ENCODE results near the gene NBDY. TPM values are rescaled to one million over a fixed set of nuclear protein-coding genes. Genes with fewer than 3 reads are reported as not detected.

The NBDY gene
- total and polyA plus RNA-seq, 2 of the 4 experiments (the other 2 are of a cell fraction) = 3.2 to 61.5 TPM

DNA sequence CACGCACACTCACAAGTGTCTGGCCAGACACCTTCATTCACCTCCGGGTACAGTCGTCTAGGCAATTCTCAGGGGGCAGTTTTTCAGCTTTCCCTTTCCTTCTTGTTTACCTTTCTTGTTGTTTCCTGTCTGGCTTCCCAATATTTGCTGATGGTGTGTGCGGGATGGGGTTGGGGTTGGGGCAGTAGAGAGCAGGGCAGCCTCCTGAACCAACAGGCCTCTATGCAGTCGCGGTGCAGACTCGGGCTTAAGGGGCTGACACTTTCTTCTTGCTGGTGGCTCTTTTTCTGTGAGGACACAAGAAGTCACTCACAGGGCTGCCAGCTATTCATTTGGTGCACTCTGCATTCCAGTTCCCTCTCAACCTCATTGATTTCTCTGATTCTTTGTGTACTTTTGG lies 56.4 kb downstream of the NBDY start:
- no peak overlapping the region for H3K14ac ChIP-seq (replicated peaks; ENCODE audit: low read depth, low read length)
- no peak overlapping the region for H4K5ac ChIP-seq (ENCODE audit: low read depth, low read length)
- H2AK9ac ChIP-seq (replicated peaks; ENCODE audit: low read depth, low read length, poor library complexity) = no peak overlapping the region
- H3K36me3 ChIP-seq (ENCODE audit: control insufficient read depth, insufficient read depth, low read length) = peaks cover 6% of the 10 kb centered on the region; the same call in 1 of the 2 replicates
- in situ Hi-C loops (cut with MboI; ENCODE audit: low sequenced_read_pairs) = no loop called here
- no peaks in the 10 kb centered on the region for H3K9me3 ChIP-seq (ENCODE audit: control insufficient read depth, insufficient read depth, low read length)
- no peak overlapping the region for H3K9ac ChIP-seq (ENCODE audit: low read depth, low read length)
- H4K91ac ChIP-seq (ENCODE audit: insufficient read depth, low read depth, low read length) = no peak overlapping the region
- TF ChIP-seq NFE2L2 (IDR thresholded peaks at IDR 0.05; ENCODE audit: low read depth, low read length) (no peak), MAFK (IDR thresholded peaks at IDR 0.05; ENCODE audit: low read depth, low read length) (no peak), POLR2A (IDR thresholded peaks at IDR 0.05; ENCODE audit: low read depth, low read length) (no peak), RAD21 (IDR thresholded peaks at IDR 0.05; ENCODE audit: low read length) (no peak)
- TF ChIP-seq, protein P1, sequence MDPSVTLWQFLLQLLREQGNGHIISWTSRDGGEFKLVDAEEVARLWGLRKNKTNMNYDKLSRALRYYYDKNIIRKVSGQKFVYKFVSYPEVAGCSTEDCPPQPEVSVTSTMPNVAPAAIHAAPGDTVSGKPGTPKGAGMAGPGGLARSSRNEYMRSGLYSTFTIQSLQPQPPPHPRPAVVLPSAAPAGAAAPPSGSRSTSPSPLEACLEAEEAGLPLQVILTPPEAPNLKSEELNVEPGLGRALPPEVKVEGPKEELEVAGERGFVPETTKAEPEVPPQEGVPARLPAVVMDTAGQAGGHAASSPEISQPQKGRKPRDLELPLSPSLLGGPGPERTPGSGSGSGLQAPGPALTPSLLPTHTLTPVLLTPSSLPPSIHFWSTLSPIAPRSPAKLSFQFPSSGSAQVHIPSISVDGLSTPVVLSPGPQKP (IDR thresholded peaks at IDR 0.05; ENCODE audit: borderline replicate concordance, low read depth, low read length) = no peak
- TF ChIP-seq, protein P2, sequence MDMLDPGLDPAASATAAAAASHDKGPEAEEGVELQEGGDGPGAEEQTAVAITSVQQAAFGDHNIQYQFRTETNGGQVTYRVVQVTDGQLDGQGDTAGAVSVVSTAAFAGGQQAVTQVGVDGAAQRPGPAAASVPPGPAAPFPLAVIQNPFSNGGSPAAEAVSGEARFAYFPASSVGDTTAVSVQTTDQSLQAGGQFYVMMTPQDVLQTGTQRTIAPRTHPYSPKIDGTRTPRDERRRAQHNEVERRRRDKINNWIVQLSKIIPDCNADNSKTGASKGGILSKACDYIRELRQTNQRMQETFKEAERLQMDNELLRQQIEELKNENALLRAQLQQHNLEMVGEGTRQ (IDR thresholded peaks at IDR 0.05; ENCODE audit: low read depth, low read length) = no peak
- H3K4me3 ChIP-seq (ENCODE audit: insufficient read depth, low read depth, low read length) = no peak overlapping the region
- H3K9me1 ChIP-seq (ENCODE audit: insufficient read depth, low read length) = no peaks in the 10 kb centered on the region; the same call in 1 of the 2 replicates
- WGBS, 2 experiments (ENCODE audit: extremely low coverage in 2 of 2, insufficient read length in 1 of 2) = no CpG with 5 or more reads among the region's 7 CpGs
- H3K18ac ChIP-seq (ENCODE audit: low read depth, low read length) = no peak overlapping the region
- H3K4ac ChIP-seq (ENCODE audit: low read depth, low read length) = no peak overlapping the region
- intact Hi-C loops (cut with micrococcal nuclease) = no loop called here
- no peak overlapping the region for H2AFZ ChIP-seq (replicated peaks; ENCODE audit: low read length, poor library complexity)
- H2BK15ac ChIP-seq (ENCODE audit: low read depth, low read length) = no peak overlapping the region
- no peak for DNase-seq
- no peak overlapping the region for H2AK5ac ChIP-seq (ENCODE audit: low read depth, low read length)
- H3K27me3 ChIP-seq (ENCODE audit: control insufficient read depth, insufficient read depth, low read length) = no peaks in the 10 kb centered on the region
- dilution Hi-C loops (cut with HindIII; ENCODE audit: low sequenced_read_pairs, unreplicated experiment) = no loop called here
- ATAC-seq (ENCODE audit: low read depth) = no peak
- no peaks in the 10 kb centered on the region for H3K4me1 ChIP-seq (ENCODE audit: control insufficient read depth, insufficient read depth, low read length)
- H4K20me1 ChIP-seq (ENCODE audit: insufficient read depth, low read length) = no peaks in the 10 kb centered on the region; the same call in 1 of the 2 replicates
- H2BK20ac ChIP-seq (ENCODE audit: low read depth, low read length) = no peak overlapping the region
- no peaks in the 10 kb centered on the region for H3K79me1 ChIP-seq (ENCODE audit: low read depth in 1 of 2, low read length in 2 of 2)
- H3K56ac ChIP-seq (ENCODE audit: extremely low read depth, insufficient read depth, low read length) = no peak overlapping the region
- H3K27ac ChIP-seq (ENCODE audit: insufficient read depth, low read length) = no peak overlapping the region
- no TSS peak for BruUV-seq (replicated peaks)
- H3K4me2 ChIP-seq (ENCODE audit: low read depth, low read length) = no peak overlapping the region
- no peak overlapping the region for H2BK5ac ChIP-seq (ENCODE audit: low read depth, low read length, poor library complexity, severe bottlenecking)
- CTCF ChIA-PET = no interaction called here
- H2BK120ac ChIP-seq (ENCODE audit: low read depth, low read length) = no peak overlapping the region
- POLR2A ChIA-PET (ENCODE audit: unreplicated experiment) = no interaction called here
- no peak overlapping the region for H4K8ac ChIP-seq (ENCODE audit: low read depth in 2 of 2, low read length in 2 of 2)
- no peak overlapping the region for H3K23ac ChIP-seq (ENCODE audit: low read depth, low read length)

Data from IMR-90 (cell line).